ENCODE data around the gene ZP1.

The ZP1 gene

DNA sequence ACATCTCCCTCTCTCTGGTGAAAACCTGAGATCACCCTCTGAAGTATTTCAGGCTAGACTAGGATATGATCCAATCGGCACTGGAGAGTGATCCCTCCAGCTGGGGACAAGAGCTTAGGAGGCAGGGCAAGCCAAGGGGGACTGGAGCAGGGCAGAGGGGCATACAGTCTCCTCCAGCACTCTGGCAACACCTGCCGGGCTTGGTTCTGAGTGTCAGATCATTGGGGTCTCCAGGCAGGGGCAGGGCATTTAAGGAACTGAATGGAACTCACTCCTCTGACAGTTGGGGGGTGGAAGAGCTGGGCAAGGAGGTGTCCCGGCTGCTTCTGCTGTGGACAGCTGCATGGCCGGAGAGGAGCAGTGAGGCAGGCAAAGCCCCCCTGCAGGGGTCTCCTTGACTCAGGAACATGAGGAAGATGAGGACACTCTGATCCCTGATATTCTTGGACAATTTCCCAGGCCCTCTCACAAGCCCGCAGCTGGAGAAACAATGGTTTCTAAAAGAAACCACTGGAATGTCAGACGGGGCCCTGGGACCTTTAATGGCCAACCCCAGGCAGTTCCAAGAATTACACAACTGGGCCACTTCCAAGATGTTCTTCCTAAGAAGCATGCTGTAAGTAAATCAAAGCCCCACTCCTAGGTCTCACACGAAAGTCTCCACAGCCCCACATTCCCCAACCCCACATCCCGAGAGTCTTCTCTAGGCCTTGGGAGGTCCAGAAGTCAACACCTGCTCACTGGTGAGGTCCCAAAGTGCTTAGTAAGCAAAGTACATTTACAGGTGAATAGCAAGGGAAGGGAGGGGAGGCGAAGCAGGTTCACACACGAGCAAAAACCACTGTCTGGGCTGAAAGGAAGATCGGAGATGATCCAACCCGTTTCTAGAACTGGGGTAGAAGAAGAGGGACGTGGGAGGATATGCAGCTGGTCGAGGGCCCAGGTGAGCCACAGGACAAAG, 26.6 kb upstream of the ZP1 start:
- TF ChIP-seq SUZ12 (IDR thresholded peaks at IDR 0.05; ENCODE audit: extremely low read depth, insufficient read depth, insufficient read length): no peak
- TF ChIP-seq YY1 (IDR thresholded peaks at IDR 0.05; ENCODE audit: insufficient read depth, insufficient read length): no peak
- no peak for TF ChIP-seq ZNF274 (IDR thresholded peaks at IDR 0.05; ENCODE audit: low read depth, low read length)
- Histone ChIP-seq H3K36me3 (ENCODE audit: insufficient read depth, insufficient read length, low read length) (peaks cover 27% of the 10 kb centered on the region), H3K9ac (ENCODE audit: insufficient read length, low read depth) (peak overlapping the region; percentile 66), H3K4me3 (ENCODE audit: insufficient read length, low read depth) (no peak overlapping the region), H3K27me3 (ENCODE audit: insufficient read depth, insufficient read length) (no peaks in the 10 kb centered on the region), H3K9me3 (ENCODE audit: insufficient read depth, low read length) (no peaks in the 10 kb centered on the region), H3K4me1 (ENCODE audit: insufficient read depth, insufficient read length) (peaks cover 20% of the 10 kb centered on the region)
- DNase-seq (ENCODE audit: low read depth, low spot score): no peak

GRCh38 chr11:60841797-60842667, 25.3 kb upstream of the ZP1 start, which contains the start of gene CCDC86:
Gene CCDC86, plus strand, starts transcription at chr11:60842113. Its CDS starts 12 bp downstream, at chr11:60842125.
- peak; percentile 96 for DNase-seq (ENCODE audit: low read depth, low spot score)
- Histone ChIP-seq H3K9me3 (ENCODE audit: insufficient read depth, low read length) (no peaks in the 10 kb centered on the region), H3K4me3 (ENCODE audit: insufficient read length, low read depth) (peak within 1 kb of the TSS; percentile 96), H3K27me3 (ENCODE audit: insufficient read depth, insufficient read length) (no peaks in the 10 kb centered on the region), H3K4me1 (ENCODE audit: insufficient read depth, insufficient read length) (peaks cover 20% of the 10 kb centered on the region), H3K9ac (ENCODE audit: insufficient read length, low read depth) (peak within 1 kb of the TSS; percentile 97), H3K36me3 (ENCODE audit: insufficient read depth, insufficient read length, low read length) (peaks cover 37% of the 10 kb centered on the region)
- no peak for TF ChIP-seq ZNF274 (IDR thresholded peaks at IDR 0.05; ENCODE audit: low read depth, low read length)
- TF ChIP-seq YY1 (IDR thresholded peaks at IDR 0.05; ENCODE audit: insufficient read depth, insufficient read length): peak; percentile 94
- TF ChIP-seq SUZ12 (IDR thresholded peaks at IDR 0.05; ENCODE audit: extremely low read depth, insufficient read depth, insufficient read length): no peak

DNA sequence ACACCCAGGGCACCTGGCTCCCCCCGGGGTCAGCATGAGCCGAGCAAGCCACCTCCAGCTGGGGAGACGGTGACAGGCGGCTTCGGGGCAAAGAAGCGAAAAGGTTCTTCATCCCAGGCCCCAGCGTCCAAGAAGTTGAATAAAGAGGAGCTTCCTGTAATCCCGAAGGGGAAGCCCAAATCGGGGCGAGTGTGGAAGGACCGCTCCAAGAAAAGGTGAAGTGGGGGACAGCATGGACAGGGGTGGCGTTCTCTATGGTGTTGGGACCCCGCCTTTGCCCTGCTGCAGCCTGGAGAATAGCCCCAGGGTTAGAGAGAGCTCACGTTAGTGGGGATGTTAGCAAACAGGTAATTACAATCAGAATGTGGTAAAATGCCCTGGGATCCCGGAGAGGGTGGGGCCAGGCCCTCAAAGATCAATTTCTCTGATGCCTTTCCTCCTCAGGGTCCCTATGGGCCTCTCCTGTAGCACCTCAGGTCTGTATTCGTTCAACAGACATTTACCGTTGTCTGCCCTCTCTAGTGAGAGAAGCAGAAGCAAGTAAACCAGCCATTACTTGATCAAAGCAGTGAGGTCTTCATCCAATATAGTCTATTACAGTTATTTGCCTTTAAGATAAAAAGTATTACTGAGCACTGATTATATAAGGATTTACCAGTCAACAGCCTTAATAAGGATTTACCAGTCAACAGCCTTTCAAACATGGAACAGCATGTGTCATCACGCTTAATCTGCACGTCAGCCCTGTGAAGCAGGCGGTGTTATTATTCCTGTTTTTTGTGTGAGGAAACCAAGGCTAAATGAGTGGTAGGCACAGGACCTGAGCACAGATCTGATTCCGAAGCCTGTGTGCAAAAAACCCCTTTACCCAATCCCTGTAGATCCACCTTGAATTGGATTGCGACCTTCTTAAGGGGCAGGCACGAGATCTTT, 24.4 kb upstream of the ZP1 start:
- peaks cover 46% of the 10 kb centered on the region for H3K36me3 ChIP-seq (ENCODE audit: insufficient read depth, insufficient read length, low read length)
- DNase-seq (ENCODE audit: low read depth, low spot score): no peak

DNA sequence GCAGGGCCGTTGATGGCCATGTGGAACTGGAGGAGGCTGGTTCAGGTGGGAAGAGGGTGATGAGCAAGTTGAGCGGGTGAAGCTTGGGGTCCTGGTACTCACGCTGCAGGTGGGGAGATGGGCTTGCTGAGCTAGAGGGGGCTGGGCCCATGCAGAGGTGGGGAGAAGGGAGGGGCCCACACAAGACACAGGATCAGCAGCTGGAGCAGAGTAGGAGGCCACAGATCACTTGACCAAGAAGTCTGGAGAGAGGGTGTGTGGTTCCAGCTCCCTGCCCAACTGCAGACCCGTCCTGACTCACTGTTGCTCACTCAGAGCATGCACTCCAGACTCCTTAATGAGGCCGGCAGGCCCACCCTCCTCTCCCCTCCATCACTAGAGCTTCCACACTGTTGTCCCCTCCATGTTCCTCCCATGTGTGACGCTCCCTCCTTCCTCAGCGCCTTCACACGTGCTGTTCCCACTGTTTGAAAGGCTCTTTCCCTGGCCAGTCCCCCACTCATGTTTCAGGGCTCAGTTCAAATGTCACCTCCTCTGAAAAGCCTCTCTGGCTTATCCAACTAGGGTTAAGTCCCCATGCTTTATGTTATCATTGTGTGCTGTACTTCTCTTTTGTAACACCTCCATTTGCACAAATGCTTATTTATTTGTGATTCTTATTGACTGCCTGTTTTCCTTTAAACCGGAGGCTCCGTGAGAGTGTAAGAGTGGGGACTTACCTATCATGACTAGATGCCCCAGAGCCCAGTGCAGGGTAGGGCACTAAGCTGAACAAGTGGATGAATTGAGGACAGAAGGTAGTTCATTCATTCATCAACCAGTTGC, 23.1 kb upstream of the ZP1 start:
- TF ChIP-seq SUZ12 (IDR thresholded peaks at IDR 0.05; ENCODE audit: extremely low read depth, insufficient read depth, insufficient read length) (no peak), ZNF274 (IDR thresholded peaks at IDR 0.05; ENCODE audit: low read depth, low read length) (no peak), YY1 (IDR thresholded peaks at IDR 0.05; ENCODE audit: insufficient read depth, insufficient read length) (no peak)
- no peaks in the 10 kb centered on the region for H3K9me3 ChIP-seq (ENCODE audit: insufficient read depth, low read length)
- H3K9ac ChIP-seq (ENCODE audit: insufficient read length, low read depth): peak overlapping the region; percentile 97
- H3K36me3 ChIP-seq (ENCODE audit: insufficient read depth, insufficient read length, low read length): peaks cover 59% of the 10 kb centered on the region
- H3K4me3 ChIP-seq (ENCODE audit: insufficient read length, low read depth): peak overlapping the region; percentile 96
- no peak for DNase-seq (ENCODE audit: low read depth, low spot score)
- H3K27me3 ChIP-seq (ENCODE audit: insufficient read depth, insufficient read length): no peaks in the 10 kb centered on the region
- H3K4me1 ChIP-seq (ENCODE audit: insufficient read depth, insufficient read length): peaks cover 18% of the 10 kb centered on the region

More for the DNA sequence above, 24.4 kb upstream of the ZP1 start:
- Histone ChIP-seq H3K4me1 (ENCODE audit: insufficient read depth, insufficient read length) (peaks cover 19% of the 10 kb centered on the region), H3K9me3 (ENCODE audit: insufficient read depth, low read length) (no peaks in the 10 kb centered on the region), H3K4me3 (ENCODE audit: insufficient read length, low read depth) (peak overlapping the region; percentile 96), H3K27me3 (ENCODE audit: insufficient read depth, insufficient read length) (no peaks in the 10 kb centered on the region), H3K9ac (ENCODE audit: insufficient read length, low read depth) (peak overlapping the region; percentile 97)
- no peak for TF ChIP-seq ZNF274 (IDR thresholded peaks at IDR 0.05; ENCODE audit: low read depth, low read length)
- TF ChIP-seq YY1 (IDR thresholded peaks at IDR 0.05; ENCODE audit: insufficient read depth, insufficient read length): no peak
- TF ChIP-seq SUZ12 (IDR thresholded peaks at IDR 0.05; ENCODE audit: extremely low read depth, insufficient read depth, insufficient read length): no peak

DNA sequence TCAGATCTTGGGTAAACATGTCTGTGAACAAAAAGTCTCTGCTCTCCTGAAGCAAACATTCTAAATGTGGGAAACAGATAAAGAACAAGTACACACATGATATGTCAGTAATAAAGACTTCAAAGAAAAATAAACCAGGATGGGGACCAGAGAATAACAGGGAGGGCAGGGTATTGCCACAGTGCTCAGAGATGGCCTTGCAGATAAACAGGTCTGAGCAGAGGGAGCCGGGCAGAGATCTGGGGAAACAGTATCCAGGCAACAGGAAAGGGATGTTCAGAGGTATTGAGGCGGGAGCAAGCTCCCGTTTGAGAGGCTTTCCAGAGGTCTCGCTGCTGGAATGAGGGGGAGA, 22.5 kb upstream of the ZP1 start:
- peaks cover 65% of the 10 kb centered on the region for H3K36me3 ChIP-seq (ENCODE audit: insufficient read depth, insufficient read length, low read length)
- no peak overlapping the region for H3K9ac ChIP-seq (ENCODE audit: insufficient read length, low read depth)
- no peak for DNase-seq (ENCODE audit: low read depth, low spot score)
- no peaks in the 10 kb centered on the region for H3K27me3 ChIP-seq (ENCODE audit: insufficient read depth, insufficient read length)
- H3K4me1 ChIP-seq (ENCODE audit: insufficient read depth, insufficient read length): peaks cover 18% of the 10 kb centered on the region
- H3K4me3 ChIP-seq (ENCODE audit: insufficient read length, low read depth): no peak overlapping the region
- no peaks in the 10 kb centered on the region for H3K9me3 ChIP-seq (ENCODE audit: insufficient read depth, low read length)
- no peak for TF ChIP-seq SUZ12 (IDR thresholded peaks at IDR 0.05; ENCODE audit: extremely low read depth, insufficient read depth, insufficient read length)
- no peak for TF ChIP-seq ZNF274 (IDR thresholded peaks at IDR 0.05; ENCODE audit: low read depth, low read length)
- TF ChIP-seq YY1 (IDR thresholded peaks at IDR 0.05; ENCODE audit: insufficient read depth, insufficient read length): no peak

GRCh38 chr11:60845338-60845737, 22.0 kb upstream of the ZP1 start:
- no peaks in the 10 kb centered on the region for H3K27me3 ChIP-seq (ENCODE audit: insufficient read depth, insufficient read length)
- no peak overlapping the region for H3K4me3 ChIP-seq (ENCODE audit: insufficient read length, low read depth)
- H3K9ac ChIP-seq (ENCODE audit: insufficient read length, low read depth): peak overlapping the region; percentile 24
- H3K36me3 ChIP-seq (ENCODE audit: insufficient read depth, insufficient read length, low read length): peaks cover 70% of the 10 kb centered on the region
- no peaks in the 10 kb centered on the region for H3K9me3 ChIP-seq (ENCODE audit: insufficient read depth, low read length)
- TF ChIP-seq YY1 (IDR thresholded peaks at IDR 0.05; ENCODE audit: insufficient read depth, insufficient read length) (no peak), ZNF274 (IDR thresholded peaks at IDR 0.05; ENCODE audit: low read depth, low read length) (no peak), SUZ12 (IDR thresholded peaks at IDR 0.05; ENCODE audit: extremely low read depth, insufficient read depth, insufficient read length) (no peak)
- DNase-seq (ENCODE audit: low read depth, low spot score): no peak
- peaks cover 18% of the 10 kb centered on the region for H3K4me1 ChIP-seq (ENCODE audit: insufficient read depth, insufficient read length)
